Measurements from ENCODE around the gene HOTAIR. TPM values are rescaled to one million over a fixed set of nuclear protein-coding genes. Genes with fewer than 3 reads are reported as not detected.

Gene HOTAIR
- total RNA-seq, 1 donor from 2014 or later = not detected

DNA sequence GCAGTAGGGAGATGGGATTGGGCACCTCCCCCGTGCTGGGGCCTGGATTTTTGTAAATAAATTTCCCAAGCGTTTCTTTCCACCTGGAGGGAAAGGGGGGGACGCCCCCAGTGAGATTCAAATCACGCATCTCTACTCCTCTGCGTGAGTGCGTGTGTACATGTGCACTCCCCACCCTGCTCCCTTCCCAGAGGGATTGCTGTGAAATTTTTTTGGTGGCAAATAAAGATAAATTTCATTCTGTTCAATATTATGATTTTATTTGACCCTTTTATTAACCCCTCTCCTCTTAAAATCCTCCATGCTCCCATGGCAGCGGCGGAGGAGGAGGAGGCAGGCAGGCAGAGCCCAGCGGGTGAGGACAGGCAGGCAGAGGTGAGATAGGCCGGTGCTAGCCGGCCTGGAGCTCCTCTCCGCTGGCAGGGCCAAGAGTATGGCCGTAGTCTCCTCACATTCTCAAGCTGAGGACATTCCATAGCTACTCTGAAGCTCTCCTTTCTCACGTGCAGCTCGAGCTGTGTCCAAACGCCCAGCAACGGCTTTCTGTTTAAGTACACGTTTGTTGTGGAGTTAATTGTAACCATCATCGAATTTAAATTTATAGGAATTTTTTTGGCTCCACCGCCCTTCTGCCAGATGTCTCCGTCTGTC lies 1.5 kb upstream of the HOTAIR start:
- H3K27ac ChIP-seq (ENCODE audit: low read depth, low read length) = no peak overlapping the region
- no peaks in the 10 kb centered on the region for H3K36me3 ChIP-seq (ENCODE audit: insufficient read depth, low read length)
- no peak overlapping the region for H3K4me3 Mint-ChIP-seq (ENCODE audit: unreplicated experiment)
- H3K27me3 ChIP-seq (ENCODE audit: insufficient read depth, low read length) = peaks cover 93% of the 10 kb centered on the region
- FAIRE-seq = no peak
- H3K9me3 ChIP-seq (ENCODE audit: insufficient read depth, low read depth, low read length) = peaks cover 5% of the 10 kb centered on the region
- H3K36me3 Mint-ChIP-seq (ENCODE audit: low read depth, unreplicated experiment) = no peaks in the 10 kb centered on the region
- H2AFZ ChIP-seq (ENCODE audit: low read depth, low read length) = no peak overlapping the region
- H3K4me2 ChIP-seq (ENCODE audit: low read length) = no peak overlapping the region
- H3K79me2 ChIP-seq (ENCODE audit: insufficient read depth, low read length) = no peaks in the 10 kb centered on the region
- no peak overlapping the region for H3K4me3 ChIP-seq (ENCODE audit: insufficient read depth, low read depth, low read length)
- TF ChIP-seq EZH2 (IDR thresholded peaks at IDR 0.05; ENCODE audit: insufficient read depth, low read length) (peak; percentile 32), CTCF (IDR thresholded peaks at IDR 0.05; ENCODE audit: insufficient read depth, low read depth, low read length) (no peak)
- H4K20me1 ChIP-seq (ENCODE audit: insufficient read depth, low read length) = no peaks in the 10 kb centered on the region
- peaks cover 16% of the 10 kb centered on the region for H3K9me3 Mint-ChIP-seq (ENCODE audit: unreplicated experiment)
- DNase-seq (ENCODE audit: low read depth) = no peak
- no peaks in the 10 kb centered on the region for H3K4me1 Mint-ChIP-seq (ENCODE audit: low read depth, unreplicated experiment)
- H3K4me1 ChIP-seq (ENCODE audit: insufficient read depth, low read length) = no peaks in the 10 kb centered on the region
- H3K27me3 Mint-ChIP-seq (ENCODE audit: low read depth, unreplicated experiment) = peaks cover 86% of the 10 kb centered on the region
- no peak overlapping the region for H3K9ac ChIP-seq (ENCODE audit: low read length)
- no peak overlapping the region for H3K27ac Mint-ChIP-seq (ENCODE audit: unreplicated experiment)

DNA sequence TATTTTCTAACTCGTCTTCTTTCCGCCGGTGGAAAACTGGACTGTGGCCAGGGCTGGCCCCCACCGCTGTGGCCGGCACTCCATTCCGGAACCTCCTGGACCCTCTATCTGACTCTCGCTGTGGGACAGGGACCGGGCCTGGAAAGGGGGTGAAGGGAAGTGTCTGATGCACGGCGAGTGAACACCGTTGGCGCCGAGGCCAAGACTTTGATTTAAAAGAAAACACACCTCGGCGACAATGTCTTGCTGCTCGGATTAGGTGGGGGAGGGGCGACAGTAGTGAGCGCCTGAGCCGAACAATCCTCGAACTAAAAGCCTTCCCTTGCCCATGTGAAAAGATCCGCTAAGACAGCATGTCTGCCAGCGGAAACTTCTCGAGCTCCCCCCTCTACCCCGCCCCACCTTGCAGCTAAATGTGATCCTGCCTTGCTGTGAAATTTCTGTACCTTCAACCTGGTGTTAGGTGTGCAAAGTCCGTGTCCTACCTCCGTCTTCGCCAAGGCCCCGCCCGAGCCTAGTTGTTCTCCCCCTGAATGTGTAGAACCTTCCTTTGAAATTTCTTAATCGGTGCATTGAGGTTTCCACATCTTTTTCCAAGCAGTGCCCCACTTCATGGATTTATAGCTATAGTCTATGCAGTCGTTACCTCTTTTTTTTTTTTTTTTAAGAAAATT lies 862 bp upstream of the HOTAIR start:
- Histone ChIP-seq H3K9ac (ENCODE audit: low read length) (no peak overlapping the region), H2AFZ (ENCODE audit: low read depth, low read length) (no peak overlapping the region), H3K36me3 (ENCODE audit: insufficient read depth, low read length) (no peaks in the 10 kb centered on the region), H4K20me1 (ENCODE audit: insufficient read depth, low read length) (no peaks in the 10 kb centered on the region), H3K9me3 (ENCODE audit: insufficient read depth, low read depth, low read length) (peaks cover 5% of the 10 kb centered on the region), H3K4me1 (ENCODE audit: insufficient read depth, low read length) (no peaks in the 10 kb centered on the region), H3K27ac (ENCODE audit: low read depth, low read length) (no peak overlapping the region), H3K4me2 (ENCODE audit: low read length) (no peak overlapping the region), H3K4me3 (ENCODE audit: insufficient read depth, low read depth, low read length) (no peak overlapping the region), H3K27me3 (ENCODE audit: insufficient read depth, low read length) (peaks cover 93% of the 10 kb centered on the region), H3K79me2 (ENCODE audit: insufficient read depth, low read length) (no peaks in the 10 kb centered on the region)
- FAIRE-seq (no peak), DNase-seq (ENCODE audit: low read depth) (no peak)
- Mint-ChIP-seq H3K4me3 (ENCODE audit: unreplicated experiment) (no peak overlapping the region), H3K27ac (ENCODE audit: unreplicated experiment) (no peak overlapping the region), H3K9me3 (ENCODE audit: unreplicated experiment) (peaks cover 22% of the 10 kb centered on the region), H3K36me3 (ENCODE audit: low read depth, unreplicated experiment) (no peaks in the 10 kb centered on the region), H3K4me1 (ENCODE audit: low read depth, unreplicated experiment) (no peaks in the 10 kb centered on the region), H3K27me3 (ENCODE audit: low read depth, unreplicated experiment) (peaks cover 86% of the 10 kb centered on the region)
- TF ChIP-seq EZH2 (IDR thresholded peaks at IDR 0.05; ENCODE audit: insufficient read depth, low read length) = peak; percentile 13
- TF ChIP-seq CTCF (IDR thresholded peaks at IDR 0.05; ENCODE audit: insufficient read depth, low read depth, low read length) = no peak

DNA sequence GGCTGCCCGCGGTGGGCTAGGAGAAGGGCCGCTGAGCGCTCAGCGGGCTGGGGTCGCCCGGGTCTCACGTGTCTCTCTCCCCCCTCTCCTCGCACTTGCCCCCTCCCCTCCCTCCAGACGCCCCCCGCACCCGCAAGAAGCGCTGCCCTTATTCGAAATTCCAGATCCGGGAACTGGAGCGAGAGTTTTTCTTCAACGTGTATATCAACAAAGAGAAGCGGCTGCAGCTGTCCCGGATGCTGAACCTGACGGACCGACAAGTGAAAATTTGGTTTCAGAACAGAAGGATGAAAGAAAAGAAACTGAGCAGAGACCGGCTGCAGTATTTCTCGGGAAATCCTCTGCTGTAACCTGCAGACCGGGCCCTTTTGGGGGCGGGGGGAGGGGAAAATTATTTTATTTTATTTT lies 314 bp upstream of the HOTAIR start:
- Histone ChIP-seq H3K4me2 (ENCODE audit: low read length) (no peak overlapping the region), H3K27me3 (ENCODE audit: insufficient read depth, low read length) (peaks cover 95% of the 10 kb centered on the region), H3K79me2 (ENCODE audit: insufficient read depth, low read length) (no peaks in the 10 kb centered on the region), H2AFZ (ENCODE audit: low read depth, low read length) (no peak overlapping the region), H3K4me1 (ENCODE audit: insufficient read depth, low read length) (no peaks in the 10 kb centered on the region), H3K9me3 (ENCODE audit: insufficient read depth, low read depth, low read length) (peaks cover 5% of the 10 kb centered on the region), H3K9ac (ENCODE audit: low read length) (no peak overlapping the region), H3K27ac (ENCODE audit: low read depth, low read length) (no peak overlapping the region), H3K4me3 (ENCODE audit: insufficient read depth, low read depth, low read length) (no peak overlapping the region), H4K20me1 (ENCODE audit: insufficient read depth, low read length) (no peaks in the 10 kb centered on the region), H3K36me3 (ENCODE audit: insufficient read depth, low read length) (no peaks in the 10 kb centered on the region)
- H3K36me3 Mint-ChIP-seq (ENCODE audit: low read depth, unreplicated experiment) = no peaks in the 10 kb centered on the region
- peaks cover 23% of the 10 kb centered on the region for H3K9me3 Mint-ChIP-seq (ENCODE audit: unreplicated experiment)
- H3K27me3 Mint-ChIP-seq (ENCODE audit: low read depth, unreplicated experiment) = peaks cover 86% of the 10 kb centered on the region
- H3K4me3 Mint-ChIP-seq (ENCODE audit: unreplicated experiment) = no peak overlapping the region
- FAIRE-seq (no peak), DNase-seq (ENCODE audit: low read depth) (no peak)
- H3K27ac Mint-ChIP-seq (ENCODE audit: unreplicated experiment) = no peak overlapping the region
- TF ChIP-seq EZH2 (IDR thresholded peaks at IDR 0.05; ENCODE audit: insufficient read depth, low read length) = peak; percentile 22
- TF ChIP-seq CTCF (IDR thresholded peaks at IDR 0.05; ENCODE audit: insufficient read depth, low read depth, low read length) = no peak
- no peaks in the 10 kb centered on the region for H3K4me1 Mint-ChIP-seq (ENCODE audit: low read depth, unreplicated experiment)

Measured in astrocyte (in vitro differentiated cells and primary cell).